ENCODE data around the gene DAG1.

Gene DAG1

GRCh38 chr3:49512781-49513355 is 42.8 kb downstream of the DAG1 start:
- TF ChIP-seq GLIS3 (CRISPR knock-in tag; IDR thresholded peaks at IDR 0.05) (no peak), PPARA (CRISPR knock-in tag; IDR thresholded peaks at IDR 0.05; ENCODE audit: borderline replicate concordance) (no peak), ZNF8 (CRISPR knock-in tag; IDR thresholded peaks at IDR 0.05) (no peak)

GRCh38 chr3:49513494-49514124 is 43.5 kb downstream of the DAG1 start:
- TF ChIP-seq CSDC2 (CRISPR knock-in tag; IDR thresholded peaks at IDR 0.05) (no peak), SNAI2 (CRISPR knock-in tag; IDR thresholded peaks at IDR 0.05) (no peak), ESRRG (CRISPR knock-in tag; IDR thresholded peaks at IDR 0.05) (no peak), CREB5 (CRISPR knock-in tag; IDR thresholded peaks at IDR 0.05; ENCODE audit: low read depth) (no peak), ZNF70 (CRISPR knock-in tag; IDR thresholded peaks at IDR 0.05) (no peak), TCF4 (CRISPR knock-in tag; IDR thresholded peaks at IDR 0.05; ENCODE audit: borderline replicate concordance) (no peak), TSHZ2 (CRISPR knock-in tag; IDR thresholded peaks at IDR 0.05) (no peak)
- ATAC-seq: no peak

More at GRCh38 chr3:49512781-49513355, 42.8 kb downstream of the DAG1 start:
- ATAC-seq: no peak

- TF ChIP-seq ZNF8 (CRISPR knock-in tag; IDR thresholded peaks at IDR 0.05) (no peak), ZNF565 (CRISPR knock-in tag; conservative IDR thresholded peaks at IDR 0.05; ENCODE audit: low read depth) (no peak), ARNTL (CRISPR knock-in tag; IDR thresholded peaks at IDR 0.05; ENCODE audit: borderline replicate concordance, low read depth) (no peak), ESRRG (CRISPR knock-in tag; IDR thresholded peaks at IDR 0.05) (no peak), PATZ1 (CRISPR knock-in tag; IDR thresholded peaks at IDR 0.05; ENCODE audit: borderline replicate concordance) (no peak), GLIS3 (CRISPR knock-in tag; IDR thresholded peaks at IDR 0.05) (no peak), TSHZ2 (CRISPR knock-in tag; IDR thresholded peaks at IDR 0.05) (no peak), CSRNP3 (CRISPR knock-in tag; IDR thresholded peaks at IDR 0.05) (no peak), ZNF70 (CRISPR knock-in tag; IDR thresholded peaks at IDR 0.05) (no peak)
- no peak for ATAC-seq
Measured at GRCh38 chr3:49518016-49518415, 47.9 kb downstream of the DAG1 start.

- TF ChIP-seq ZFP3 (CRISPR knock-in tag; IDR thresholded peaks at IDR 0.05) (no peak), ZNF70 (CRISPR knock-in tag; IDR thresholded peaks at IDR 0.05) (no peak), GLIS3 (CRISPR knock-in tag; IDR thresholded peaks at IDR 0.05) (no peak), CSDC2 (CRISPR knock-in tag; IDR thresholded peaks at IDR 0.05) (no peak), OSR1 (CRISPR knock-in tag; IDR thresholded peaks at IDR 0.05) (no peak), ZNF8 (CRISPR knock-in tag; IDR thresholded peaks at IDR 0.05) (no peak), ESRRG (CRISPR knock-in tag; IDR thresholded peaks at IDR 0.05) (no peak), TCF4 (CRISPR knock-in tag; IDR thresholded peaks at IDR 0.05; ENCODE audit: borderline replicate concordance) (no peak), POU6F1 (CRISPR knock-in tag; IDR thresholded peaks at IDR 0.05; ENCODE audit: borderline replicate concordance, low read depth) (no peak), TOX (CRISPR knock-in tag; IDR thresholded peaks at IDR 0.05; ENCODE audit: borderline replicate concordance) (no peak), CREB5 (CRISPR knock-in tag; IDR thresholded peaks at IDR 0.05; ENCODE audit: low read depth) (no peak), ZFP30 (CRISPR knock-in tag; IDR thresholded peaks at IDR 0.05) (no peak), SNAI2 (CRISPR knock-in tag; IDR thresholded peaks at IDR 0.05) (no peak)
- ATAC-seq: no peak
Measured at GRCh38 chr3:49518441-49518840, 48.4 kb downstream of the DAG1 start.
